GM21367 (cell line): ENCODE measurements around the gene CKAP2L.

Experiments used
- ATAC-seq: cut with Tn5 transposase; IDR thresholded peaks from one replicate; pipeline ENCODE4 v1.9.1; 2021; ENCODE audit not compliant: unreplicated experiment

The CKAP2L gene

GRCh38 chr2:112764071-112765044 lies at the start of gene CKAP2L:
Gene CKAP2L (minus strand): TSS chr2:112764609. CDS start chr2:112764598, 11 bp downstream.
- ATAC-seq, result peak; percentile 95

GRCh38 chr2:112813280-112813966 lies 49.0 kb upstream of the CKAP2L start:
- ATAC-seq, result no peak

- no peak for ATAC-seq
These were observed 48.2 kb upstream of the CKAP2L start for GRCh38 chr2:112812318-112813267.

GRCh38 chr2:112811841-112812306 lies 47.5 kb upstream of the CKAP2L start:
- no peak for ATAC-seq

- no peak for ATAC-seq
These were observed 46.9 kb upstream of the CKAP2L start for GRCh38 chr2:112811276-112811831.

- no peak for ATAC-seq
These were observed 44.7 kb upstream of the CKAP2L start for GRCh38 chr2:112809112-112809511.

- ATAC-seq, result no peak
These were observed 42.9 kb upstream of the CKAP2L start for GRCh38 chr2:112807233-112807807.

GRCh38 chr2:112805542-112805941 lies 41.1 kb upstream of the CKAP2L start:
- ATAC-seq, result peak; percentile 76

GRCh38 chr2:112803691-112804521 lies 39.5 kb upstream of the CKAP2L start:
- no peak for ATAC-seq

GRCh38 chr2:112800881-112801583 lies 36.6 kb upstream of the CKAP2L start:
- no peak for ATAC-seq

- ATAC-seq, result no peak
These were observed 34.9 kb upstream of the CKAP2L start for GRCh38 chr2:112798979-112799975.

- ATAC-seq, result no peak
These were observed 32.1 kb upstream of the CKAP2L start for GRCh38 chr2:112796486-112796885.

- ATAC-seq, result no peak
These were observed 31.4 kb upstream of the CKAP2L start for GRCh38 chr2:112795774-112796173.

- no peak for ATAC-seq
These were observed 30.4 kb upstream of the CKAP2L start for GRCh38 chr2:112794841-112795240.

GRCh38 chr2:112794131-112794733 lies 29.8 kb upstream of the CKAP2L start:
- peak; percentile 67 for ATAC-seq

GRCh38 chr2:112793449-112793978 lies 29.1 kb upstream of the CKAP2L start:
- no peak for ATAC-seq

GRCh38 chr2:112792419-112792818 lies 28.0 kb upstream of the CKAP2L start:
- no peak for ATAC-seq
